SU-DHL-6 (cell line): Measurements from ENCODE around the gene BNC2.

Source experiments
- H2AFZ ChIP-seq: fragments of 200-600 bp; sonication (generic); 2 replicates; pipeline ENCODE4 v1.6.1; 2014; ENCODE audit warnings: low read depth, mild to moderate bottlenecking, moderate library complexity, mixed read lengths, antibody characterized with exemption, low read length; ENCODE audit not compliant: severe bottlenecking
- H3F3A ChIP-seq: fragments of 200-600 bp; shearing (Covaris generic); 2 replicates; pipeline ENCODE4 v1.6.0; 2016; ENCODE audit warnings: antibody characterized with exemption, mild to moderate bottlenecking; ENCODE audit not compliant: insufficient read depth
- H3K27ac ChIP-seq: fragments of 200-600 bp; sonication (generic); 2 replicates; pipeline ENCODE4 v1.5.1; 2016; ENCODE audit warnings: low read depth, mild to moderate bottlenecking, low read length, moderate library complexity, mixed read lengths
- H3K27me3 ChIP-seq: fragments of 200-600 bp; sonication (generic), shearing (Covaris generic); 2 replicates; pipeline ENCODE4 v1.6.0; 2014; ENCODE audit warnings: mild to moderate bottlenecking, low read length
- H3K36me3 ChIP-seq: fragments of 200-600 bp; sonication (generic); 2 replicates; pipeline ENCODE4 v1.6.1; 2014; ENCODE audit warnings: mild to moderate bottlenecking, low read length, mixed read lengths
- H3K4me2 ChIP-seq: fragments of 300-600, 200-600 bp; shearing (Covaris generic), sonication (generic); 2 replicates; pipeline ENCODE4 v1.6.0; 2014; ENCODE audit warnings: low read length, low read depth, mild to moderate bottlenecking; ENCODE audit not compliant: poor library complexity, severe bottlenecking
- H3K4me3 ChIP-seq: fragments of 200-600 bp; sonication (generic); 2 replicates; pipeline ENCODE4 v1.5.1; 2014; ENCODE audit warnings: antibody characterized with exemption, low read length, mild to moderate bottlenecking, mixed read lengths; ENCODE audit not compliant: insufficient read depth, poor library complexity, severe bottlenecking
- H3K79me2 ChIP-seq: fragments of 200-600 bp; sonication (generic); 2 replicates; pipeline ENCODE4 v1.6.1; 2014; ENCODE audit warnings: mild to moderate bottlenecking, low read length, moderate library complexity; ENCODE audit not compliant: insufficient read depth
- H3K9ac ChIP-seq: fragments of 200-600 bp; sonication (generic); 2 replicates; pipeline ENCODE4 v1.7.0; 2014; ENCODE audit warnings: mild to moderate bottlenecking, low read length
- H3K9me2 ChIP-seq: fragments of 200-600 bp; sonication (generic); replicated peaks from 2 replicates; pipeline ENCODE4 v1.6.1; 2014; ENCODE audit warnings: low read length; ENCODE audit not compliant: insufficient read depth
- H3K9me3 ChIP-seq: fragments of 200-600 bp; sonication (generic); 2 replicates; pipeline ENCODE4 v1.6.1; 2014; ENCODE audit warnings: low read length, mixed read lengths; ENCODE audit not compliant: insufficient read depth
- H4K20me1 ChIP-seq: fragments of 200-600 bp; sonication (generic); 2 replicates; pipeline ENCODE4 v1.6.1; 2014; ENCODE audit warnings: low read depth, mild to moderate bottlenecking, antibody characterized with exemption, low read length, moderate library complexity, mixed read lengths
- CTCF ChIP-seq: fragments of 200-600 bp; sonication (generic); IDR thresholded peaks from one replicate; pipeline ENCODE4 v1.5.1; 2017; ENCODE audit warnings: antibody characterized with exemption, mild to moderate bottlenecking, low read length, moderate library complexity; ENCODE audit not compliant: insufficient read depth, poor library complexity, severe bottlenecking
- EZH2phosphoT487 ChIP-seq: fragments of 200-600 bp; sonication (generic), shearing (Covaris generic); conservative IDR thresholded peaks from 2 replicates; pipeline ENCODE4 v1.6.1; 2018; ENCODE audit warnings: mild to moderate bottlenecking, antibody characterized with exemption, low read length, moderate library complexity, mixed read lengths

Gene BNC2

GRCh38 chr9:16718952-16719351 is 151.5 kb downstream of the BNC2 start:
- Histone ChIP-seq H3K9me2 (no peaks in the 10 kb centered on the region), H3K4me3 (no peak overlapping the region), H3K27me3 (no peaks in the 10 kb centered on the region), H3K27ac (no peak overlapping the region), H4K20me1 (no peaks in the 10 kb centered on the region), H2AFZ (no peak overlapping the region), H3K36me3 (no peaks in the 10 kb centered on the region), H3F3A (no peaks in the 10 kb centered on the region), H3K4me2 (no peak overlapping the region), H3K79me2 (no peaks in the 10 kb centered on the region), H3K9ac (no peak overlapping the region), H3K9me3 (no peaks in the 10 kb centered on the region)
- TF ChIP-seq EZH2phosphoT487 = no peak
- TF ChIP-seq CTCF = no peak

- Histone ChIP-seq H3K9me3 (no peaks in the 10 kb centered on the region), H3K9me2 (no peaks in the 10 kb centered on the region), H3K36me3 (no peaks in the 10 kb centered on the region), H3K4me3 (no peak overlapping the region), H3K4me2 (no peak overlapping the region), H3K79me2 (no peaks in the 10 kb centered on the region), H4K20me1 (no peaks in the 10 kb centered on the region), H3K27me3 (no peaks in the 10 kb centered on the region), H2AFZ (no peak overlapping the region), H3K27ac (no peak overlapping the region), H3F3A (no peaks in the 10 kb centered on the region), H3K9ac (no peak overlapping the region)
- no peak for TF ChIP-seq CTCF
These were observed 152.2 kb downstream of the BNC2 start for GRCh38 chr9:16718296-16718695.

GRCh38 chr9:16716601-16717000 is 153.9 kb downstream of the BNC2 start:
- Histone ChIP-seq H4K20me1 (no peaks in the 10 kb centered on the region), H3K27me3 (no peaks in the 10 kb centered on the region), H3K9ac (no peak overlapping the region), H3F3A (no peaks in the 10 kb centered on the region), H3K4me2 (no peak overlapping the region), H3K79me2 (no peaks in the 10 kb centered on the region), H3K36me3 (no peaks in the 10 kb centered on the region), H3K9me2 (no peaks in the 10 kb centered on the region), H3K4me3 (no peak overlapping the region), H2AFZ (no peak overlapping the region), H3K9me3 (no peaks in the 10 kb centered on the region), H3K27ac (no peak overlapping the region)
- TF ChIP-seq EZH2phosphoT487 (no peak), CTCF (no peak)

- TF ChIP-seq EZH2phosphoT487 (no peak), CTCF (no peak)
- no peaks in the 10 kb centered on the region for H3K9me3 ChIP-seq
- H3K9me2 ChIP-seq = no peaks in the 10 kb centered on the region
- H4K20me1 ChIP-seq = no peaks in the 10 kb centered on the region
- no peak overlapping the region for H2AFZ ChIP-seq
- H3K79me2 ChIP-seq = no peaks in the 10 kb centered on the region
- H3K4me2 ChIP-seq = no peak overlapping the region
- no peak overlapping the region for H3K4me3 ChIP-seq
- H3K27me3 ChIP-seq = no peaks in the 10 kb centered on the region
- H3F3A ChIP-seq = no peaks in the 10 kb centered on the region
- H3K9ac ChIP-seq = no peak overlapping the region
- no peak overlapping the region for H3K27ac ChIP-seq
- H3K36me3 ChIP-seq = no peaks in the 10 kb centered on the region
These were observed 155.1 kb downstream of the BNC2 start for GRCh38 chr9:16715404-16715803.
